HG03521 (cell line): ENCODE results near the gene PACS1.

Source experiments
- ATAC-seq: cut with Tn5 transposase; IDR thresholded peaks from one replicate; pipeline ENCODE4 v1.9.1; 2021; ENCODE audit warnings: mild to moderate bottlenecking, moderate library complexity; ENCODE audit not compliant: unreplicated experiment

PACS1 gene

GRCh38 chr11:66282468-66283455 lies 212.7 kb downstream of the PACS1 start:
- peak; percentile 72 for ATAC-seq

DNA sequence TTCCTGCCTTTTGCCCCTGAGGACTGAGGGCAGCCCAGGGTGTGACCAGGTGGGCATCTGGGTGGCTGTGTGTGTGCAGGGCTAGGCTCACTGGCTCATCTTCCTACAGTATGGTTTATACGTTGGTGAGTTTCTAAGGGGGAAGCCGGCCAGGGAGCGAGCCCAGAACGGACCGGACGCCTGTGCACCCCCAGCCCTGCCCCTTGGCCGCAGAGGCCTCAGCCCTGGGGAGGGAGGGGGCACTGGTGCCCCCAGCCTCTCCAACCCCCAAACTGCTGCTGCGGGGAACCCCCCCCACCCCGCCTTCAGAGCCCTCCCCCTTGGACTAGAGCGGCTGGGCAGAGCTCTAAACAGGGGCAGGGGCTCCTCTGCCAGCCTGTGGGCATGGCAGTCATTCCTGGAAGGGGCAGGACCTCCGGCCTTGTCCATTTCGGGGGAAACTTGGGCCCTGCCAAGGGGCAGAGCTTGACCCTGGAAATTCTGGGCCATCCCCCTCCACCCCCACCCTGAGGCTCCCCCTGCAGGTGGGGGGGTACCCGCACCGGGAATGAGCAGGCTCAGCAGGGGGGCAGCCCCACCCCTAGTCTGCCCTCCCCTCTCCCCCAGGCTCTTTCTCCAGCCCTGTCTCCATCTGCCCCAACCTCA lies 213.5 kb downstream of the PACS1 start:
- no peak for ATAC-seq

DNA sequence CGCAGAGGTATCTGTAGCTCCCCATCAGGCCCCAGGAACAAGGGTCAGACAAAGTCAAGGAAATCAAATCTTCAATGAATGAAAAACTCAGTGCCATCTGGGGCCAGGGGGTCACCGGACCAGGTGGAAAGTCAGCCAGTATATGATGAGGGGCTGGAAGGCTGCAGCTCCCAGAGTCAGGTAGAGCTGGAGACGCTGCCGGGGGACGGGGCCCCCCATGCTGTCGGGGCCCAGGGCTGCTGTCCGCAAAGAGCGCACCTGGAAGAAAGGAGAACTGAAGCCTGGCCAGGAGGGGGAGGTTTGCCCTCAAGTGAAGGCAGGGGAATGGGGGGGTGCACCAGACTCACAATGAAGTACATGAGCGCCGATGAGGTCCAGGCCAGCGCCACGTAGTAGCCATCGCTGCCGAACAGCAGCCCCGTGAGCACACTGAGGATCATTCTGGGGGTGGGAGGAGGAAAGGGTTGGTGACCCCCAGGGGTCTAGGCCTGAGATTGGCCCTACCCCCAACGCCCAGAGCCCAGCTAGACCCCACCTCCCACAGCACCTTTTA lies 214.5 kb downstream of the PACS1 start:
- ATAC-seq, result no peak

GRCh38 chr11:66285250-66285947 lies 215.3 kb downstream of the PACS1 start:
- ATAC-seq, result no peak

GRCh38 chr11:66286699-66287098 lies 216.6 kb downstream of the PACS1 start:
- ATAC-seq, result no peak

- no peak for ATAC-seq
These were observed 217.3 kb downstream of the PACS1 start for GRCh38 chr11:66287211-66287888.

DNA sequence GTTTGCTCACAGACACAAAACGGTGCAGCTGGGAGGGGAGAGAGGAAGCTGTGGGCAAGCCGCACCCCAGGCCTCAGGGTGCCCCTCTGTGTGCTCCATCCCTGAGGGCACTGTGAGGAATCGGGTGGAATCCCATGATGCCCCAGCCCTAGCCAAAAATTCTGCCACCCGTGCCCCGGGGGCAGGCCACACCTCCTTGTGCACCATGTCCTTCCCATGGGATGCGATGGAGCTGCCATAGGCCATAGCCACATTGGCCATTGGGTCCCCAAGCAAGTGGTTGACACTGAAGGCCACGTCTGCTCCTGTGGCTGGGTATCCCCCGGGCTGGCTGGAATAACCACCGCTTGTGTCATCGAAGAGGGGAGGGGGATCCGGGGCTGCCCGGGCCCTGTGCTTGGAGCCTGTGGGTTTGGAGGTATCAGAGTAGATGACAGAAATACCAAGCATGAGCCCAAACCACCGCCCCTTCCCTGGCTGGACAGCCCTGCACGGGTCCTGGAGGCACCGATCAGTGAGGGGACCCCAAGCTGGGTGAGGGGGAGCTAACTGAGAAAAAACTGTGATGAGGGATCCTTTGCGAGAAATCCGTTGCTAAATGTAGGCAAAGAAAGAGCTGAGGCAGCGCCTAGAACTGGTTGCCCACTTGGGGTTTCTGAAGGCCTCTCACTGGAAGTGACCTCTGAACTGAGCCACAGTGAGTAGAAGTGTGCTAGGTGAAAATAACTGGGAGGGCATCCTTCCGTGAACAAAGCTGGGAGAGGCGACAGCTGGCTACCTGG lies 218.0 kb downstream of the PACS1 start:
- no peak for ATAC-seq

DNA sequence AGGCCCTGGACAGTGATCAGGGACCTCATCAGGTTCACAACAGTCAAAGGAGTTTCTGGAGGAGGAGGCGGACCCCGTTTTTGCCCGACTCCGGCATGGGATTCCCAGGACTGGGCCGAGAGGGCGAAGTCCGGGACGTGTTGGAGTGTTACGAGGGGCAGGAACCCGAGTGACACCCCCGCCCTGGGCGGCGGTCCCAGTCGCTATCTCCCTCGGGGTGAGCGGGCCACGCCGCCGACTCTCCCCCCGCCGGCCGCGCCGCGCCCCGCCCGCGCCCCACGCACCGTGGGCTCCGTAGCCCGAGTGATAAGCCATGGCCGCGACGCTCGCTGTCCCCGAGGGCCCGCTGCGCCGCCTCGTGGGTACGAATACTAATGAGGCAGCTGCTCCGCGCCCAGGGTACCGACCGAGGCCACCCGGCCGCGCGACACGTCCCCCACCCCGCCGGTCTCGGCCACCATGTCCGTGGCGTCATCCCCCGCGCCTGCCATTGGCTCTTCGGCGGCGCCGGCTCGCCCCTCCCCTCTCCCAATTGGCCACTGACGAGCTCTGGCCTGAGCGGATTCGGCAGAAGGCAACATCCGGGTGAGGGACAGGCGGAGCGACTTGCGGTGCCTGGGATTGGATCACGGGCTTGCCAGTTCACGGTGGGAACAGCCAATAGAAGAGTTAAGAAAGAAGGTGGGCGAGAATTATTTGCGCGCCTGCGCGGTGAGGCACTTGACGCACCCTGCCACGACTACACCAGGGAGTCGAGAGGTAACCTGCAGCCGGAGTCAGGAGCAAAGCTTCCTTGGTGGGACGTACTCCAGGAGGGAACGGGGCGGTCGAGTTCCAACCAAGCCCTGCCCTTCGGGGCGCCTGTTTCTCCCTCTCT lies 218.8 kb downstream of the PACS1 start, which contains the start of gene YIF1A:
YIF1A (minus strand) TSS at position 473 of the 877 bp plus-strand sequence; CDS start at position 315, 158 bp downstream.
- peak; percentile 88 for ATAC-seq

DNA sequence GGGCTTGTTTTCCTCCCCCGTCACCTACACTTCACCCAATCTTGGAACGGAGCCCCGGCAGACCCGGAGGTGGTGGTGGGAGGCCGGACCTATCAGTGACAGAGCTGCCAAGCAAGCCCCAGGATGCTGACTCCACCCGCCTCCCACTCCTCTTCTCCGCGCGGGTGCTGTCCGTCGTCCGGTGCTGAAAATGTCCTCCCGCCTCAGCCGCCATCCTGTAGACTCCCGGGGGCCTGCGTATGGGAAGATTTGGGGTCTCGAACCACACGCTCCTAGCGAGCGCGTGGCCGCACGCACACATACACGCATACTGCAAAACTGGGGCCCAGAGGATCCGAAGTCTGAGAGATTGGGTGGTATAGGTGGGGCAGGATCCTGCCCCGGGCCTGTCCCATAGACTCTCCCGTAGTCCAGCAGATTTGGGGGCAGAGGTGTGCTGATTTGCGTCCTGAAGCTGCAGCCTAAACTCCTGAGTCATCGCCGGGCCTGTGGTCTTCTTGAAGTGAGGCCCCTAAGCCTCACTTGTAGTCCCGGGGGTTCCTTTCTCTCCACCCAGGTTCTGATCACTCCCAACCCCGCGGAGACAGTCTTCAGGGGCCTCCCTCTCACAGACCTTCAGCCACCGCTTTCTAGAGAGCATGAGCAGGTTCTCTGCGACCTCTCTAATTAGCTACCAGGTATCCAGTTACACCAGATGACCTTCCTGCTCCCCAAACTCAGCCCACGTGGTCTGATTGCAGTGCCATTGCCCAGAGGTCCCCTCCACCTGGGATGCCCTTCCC lies 219.7 kb downstream of the PACS1 start:
- ATAC-seq, result peak; percentile 34

GRCh38 chr11:66290330-66290621 lies 220.2 kb downstream of the PACS1 start:
- no peak for ATAC-seq

- ATAC-seq, result no peak
These were observed 221.2 kb downstream of the PACS1 start for GRCh38 chr11:66291303-66291705.

- no peak for ATAC-seq
These were observed 221.9 kb downstream of the PACS1 start, which contains the start of gene TMEM151A for GRCh38 chr11:66291706-66292542. TMEM151A (plus strand) TSS chr11:66291894; CDS start chr11:66292014, 120 bp downstream.

DNA sequence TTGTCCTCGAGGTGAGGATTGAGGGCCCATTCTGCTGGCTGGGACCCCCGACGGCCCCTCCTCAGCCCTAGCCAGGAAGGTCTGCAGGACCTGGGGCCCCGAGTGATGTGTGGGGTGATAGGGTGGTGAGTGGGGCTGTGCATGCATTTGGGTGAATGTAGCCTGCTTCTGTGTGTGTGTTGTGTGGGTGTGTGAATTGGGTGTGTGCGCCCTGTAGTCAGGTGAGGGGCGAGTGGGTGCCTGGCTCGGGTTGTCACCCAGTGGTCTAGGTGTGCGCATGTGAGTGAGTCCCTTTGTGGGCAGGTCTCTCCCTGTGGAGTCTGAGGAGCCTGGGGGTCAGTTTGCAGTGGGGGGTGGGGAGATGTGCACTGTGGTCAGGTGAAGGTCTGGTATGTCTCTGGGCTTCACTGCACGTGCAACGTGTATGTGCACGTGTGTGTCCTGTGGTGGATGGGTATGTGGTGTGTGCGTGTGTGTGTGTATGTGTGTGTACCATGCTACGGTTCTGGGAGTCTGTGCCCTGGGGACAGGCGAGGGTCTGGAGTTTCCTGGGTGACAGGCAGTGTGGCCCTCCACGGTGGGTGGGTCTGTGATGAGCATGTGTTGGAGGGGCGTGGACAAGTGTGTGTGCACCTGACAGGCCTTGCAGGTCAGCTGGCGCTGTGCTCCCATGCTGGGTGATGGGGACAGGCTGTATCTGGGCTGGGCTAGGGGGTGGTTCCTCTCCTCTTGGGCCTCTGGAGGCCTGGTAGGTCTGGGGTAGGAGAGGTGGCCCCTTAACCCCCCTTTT lies 222.7 kb downstream of the PACS1 start:
- no peak for ATAC-seq

- no peak for ATAC-seq
These were observed 223.3 kb downstream of the PACS1 start for GRCh38 chr11:66293352-66293751.

DNA sequence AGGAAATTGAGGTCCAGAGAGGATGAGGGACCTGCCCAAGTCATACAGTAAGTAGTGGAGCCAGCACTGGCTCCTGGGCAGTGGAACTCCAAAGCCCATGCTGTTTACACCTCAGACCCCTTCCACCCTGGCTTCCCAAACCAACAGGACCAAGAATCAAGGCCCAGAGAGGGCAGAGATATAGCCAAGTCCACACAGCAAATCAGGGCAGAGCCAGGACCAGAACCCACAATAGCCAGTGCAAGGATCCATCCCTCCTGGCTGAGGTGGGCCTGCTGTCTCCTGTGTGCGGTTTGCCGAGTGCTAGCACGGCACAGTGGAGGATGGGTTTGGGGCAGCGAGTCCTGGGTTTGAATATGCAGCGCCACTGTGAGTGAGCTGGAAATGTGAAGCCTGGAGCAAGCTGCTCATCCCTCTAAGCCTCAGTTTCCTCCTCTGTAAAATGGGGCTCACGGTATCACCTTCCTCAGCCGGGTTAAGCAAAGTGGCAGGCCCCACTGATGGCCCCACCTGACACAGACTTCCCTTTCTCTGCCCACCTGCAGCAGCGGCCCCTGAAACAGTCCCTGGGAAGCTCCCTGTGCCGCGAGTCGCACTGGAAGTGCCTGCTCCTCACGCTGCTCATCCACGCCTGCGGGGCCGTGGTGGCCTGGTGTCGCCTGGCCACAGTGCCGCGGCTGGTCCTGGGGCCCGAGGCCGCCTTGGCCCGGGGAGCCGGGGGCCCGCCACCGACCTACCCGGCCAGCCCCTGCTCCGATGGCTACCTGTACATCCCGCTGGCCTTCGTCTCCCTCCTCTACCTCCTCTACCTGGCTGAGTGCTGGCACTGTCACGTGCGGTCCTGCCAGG lies 223.9 kb downstream of the PACS1 start:
- ATAC-seq, result no peak
